NK-92 (cell line): ENCODE results near the gene CABP1.

ENCODE experiments used
- DNase-seq: peaks from one replicate; lab custom pipeline; 2025; ENCODE audit not compliant: unreplicated experiment; lab: John Stamatoyannopoulos, UW

Gene CABP1

GRCh38 chr12:120630104-120630892 is 10.1 kb upstream of the CABP1 start:
- DNase-seq = no peak

GRCh38 chr12:120631097-120631496 is 9.3 kb upstream of the CABP1 start:
- no peak for DNase-seq

GRCh38 chr12:120640861-120641833 is 721 bp downstream of the CABP1 start:
- no peak for DNase-seq

- no peak for DNase-seq
Observed at GRCh38 chr12:120642121-120642520, 1.7 kb downstream of the CABP1 start.

- DNase-seq = no peak
Observed at GRCh38 chr12:120642826-120643225, 2.4 kb downstream of the CABP1 start.

- DNase-seq = no peak
Observed at GRCh38 chr12:120643574-120643973, 3.1 kb downstream of the CABP1 start.

GRCh38 chr12:120646044-120646443 is 5.6 kb downstream of the CABP1 start:
- DNase-seq = no peak

- no peak for DNase-seq
Observed at GRCh38 chr12:120647375-120647755, 6.9 kb downstream of the CABP1 start.

- DNase-seq = no peak
Observed at GRCh38 chr12:120649442-120650232, 9.2 kb downstream of the CABP1 start.

GRCh38 chr12:120650233-120650690 is 9.8 kb downstream of the CABP1 start:
- no peak for DNase-seq

- no peak for DNase-seq
Observed at GRCh38 chr12:120651821-120652220, 11.4 kb downstream of the CABP1 start.

- no peak for DNase-seq
Observed at GRCh38 chr12:120652656-120653435, 12.4 kb downstream of the CABP1 start.

- DNase-seq = no peak
Observed at GRCh38 chr12:120653611-120654010, 13.2 kb downstream of the CABP1 start.

- no peak for DNase-seq
Observed at GRCh38 chr12:120654656-120655055, 14.2 kb downstream of the CABP1 start.

- no peak for DNase-seq
Observed at GRCh38 chr12:120656008-120656407, 15.6 kb downstream of the CABP1 start.

GRCh38 chr12:120658286-120659150 is 18.1 kb downstream of the CABP1 start:
- DNase-seq = no peak

GRCh38 chr12:120659151-120659525 is 18.7 kb downstream of the CABP1 start:
- DNase-seq = no peak

GRCh38 chr12:120661432-120661831 is 21.0 kb downstream of the CABP1 start:
- DNase-seq = no peak

GRCh38 chr12:120662879-120663278 is 22.5 kb downstream of the CABP1 start:
- no peak for DNase-seq
